HG02798 (cell line): ENCODE data around the gene WASHC2A.
"Not testable (repeated sequence)": the region's sequence is repeated elsewhere in the genome, so short reads cannot be mapped to it uniquely, and the experiment has no call there.

Experiments
- ATAC-seq: cut with Tn5 transposase; IDR thresholded peaks from one replicate; pipeline ENCODE4 v1.9.1; 2021; ENCODE audit warnings: mild to moderate bottlenecking; ENCODE audit not compliant: unreplicated experiment, poor library complexity

WASHC2A gene

GRCh38 chr10:50067546-50068351 is at the start of gene WASHC2A:
WASHC2A (plus strand) TSS chr10:50067954; CDS start chr10:50068006, 52 bp downstream.
- peak; percentile 96 for ATAC-seq

- ATAC-seq = not testable (repeated sequence)
Measured at GRCh38 chr10:50019279-50019678, 48.5 kb upstream of the WASHC2A start.

- not testable (repeated sequence) for ATAC-seq
Measured at GRCh38 chr10:50020451-50021024, 47.2 kb upstream of the WASHC2A start.

- ATAC-seq = no peak
Measured at GRCh38 chr10:50021646-50022045, 46.1 kb upstream of the WASHC2A start.

- ATAC-seq = not testable (repeated sequence)
Measured at GRCh38 chr10:50024716-50025383, 42.9 kb upstream of the WASHC2A start.

GRCh38 chr10:50025627-50026026 is 42.1 kb upstream of the WASHC2A start:
- no peak for ATAC-seq

- ATAC-seq = no peak
Measured at GRCh38 chr10:50027195-50027594, 40.6 kb upstream of the WASHC2A start.

GRCh38 chr10:50033481-50033880 is 34.3 kb upstream of the WASHC2A start:
- ATAC-seq = no peak

- not testable (repeated sequence) for ATAC-seq
Measured at GRCh38 chr10:50035337-50035736, 32.4 kb upstream of the WASHC2A start.

DNA sequence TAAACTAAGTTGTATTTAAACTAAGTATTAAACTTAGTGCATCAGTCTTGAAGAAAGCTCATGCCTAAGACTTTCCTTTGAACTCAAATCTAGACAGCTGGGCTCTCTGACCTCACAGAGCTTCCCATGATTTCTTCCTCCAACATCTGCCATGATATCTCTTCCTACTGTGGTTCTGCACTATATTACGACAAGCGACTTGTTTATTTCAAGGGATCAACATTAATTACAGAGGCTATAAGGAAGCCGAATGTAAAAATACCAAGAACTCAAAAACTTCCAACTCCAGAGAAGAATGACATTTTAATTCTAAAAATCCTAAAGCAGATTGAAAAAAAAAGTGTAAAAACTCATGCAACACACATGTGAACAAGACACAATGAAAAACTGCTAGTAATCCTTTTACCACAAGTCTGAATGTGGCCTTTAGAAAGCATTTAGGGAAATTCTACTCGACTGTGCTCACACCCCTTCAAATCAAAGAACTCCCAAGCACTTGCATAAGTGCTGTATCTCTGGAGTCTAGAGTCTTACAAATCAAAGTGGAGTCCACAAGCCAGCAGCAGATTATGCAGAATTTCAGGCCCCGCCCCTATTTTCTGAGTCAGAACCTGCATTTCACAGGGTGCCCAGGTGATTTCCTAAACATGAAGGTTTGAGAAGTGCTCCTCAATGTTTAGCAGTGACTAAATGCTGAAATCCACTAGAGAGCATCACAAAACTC is 22.7 kb upstream of the WASHC2A start:
- no peak for ATAC-seq

DNA sequence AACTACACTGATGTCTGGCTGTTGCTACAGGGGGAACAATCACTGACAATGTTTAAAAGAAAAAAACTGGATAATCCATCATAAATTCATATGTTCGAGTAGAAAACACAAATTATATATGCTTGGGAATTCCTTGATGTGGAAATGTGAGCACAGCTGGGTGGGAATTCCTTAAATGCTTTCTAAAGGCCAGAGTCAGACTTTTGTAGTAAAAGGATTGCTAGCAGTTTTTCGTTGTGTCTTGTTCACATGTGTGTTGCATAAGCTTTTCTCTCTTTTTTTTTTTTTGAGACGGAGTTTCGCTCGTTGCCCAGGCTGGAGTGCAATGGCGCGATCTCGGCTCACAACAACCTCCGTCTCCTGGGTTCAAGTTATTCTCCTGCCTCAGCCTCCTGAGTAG is 21.3 kb upstream of the WASHC2A start:
- not testable (repeated sequence) for ATAC-seq

- ATAC-seq = not testable (repeated sequence)
Measured at GRCh38 chr10:50047594-50047993, 20.2 kb upstream of the WASHC2A start.

DNA sequence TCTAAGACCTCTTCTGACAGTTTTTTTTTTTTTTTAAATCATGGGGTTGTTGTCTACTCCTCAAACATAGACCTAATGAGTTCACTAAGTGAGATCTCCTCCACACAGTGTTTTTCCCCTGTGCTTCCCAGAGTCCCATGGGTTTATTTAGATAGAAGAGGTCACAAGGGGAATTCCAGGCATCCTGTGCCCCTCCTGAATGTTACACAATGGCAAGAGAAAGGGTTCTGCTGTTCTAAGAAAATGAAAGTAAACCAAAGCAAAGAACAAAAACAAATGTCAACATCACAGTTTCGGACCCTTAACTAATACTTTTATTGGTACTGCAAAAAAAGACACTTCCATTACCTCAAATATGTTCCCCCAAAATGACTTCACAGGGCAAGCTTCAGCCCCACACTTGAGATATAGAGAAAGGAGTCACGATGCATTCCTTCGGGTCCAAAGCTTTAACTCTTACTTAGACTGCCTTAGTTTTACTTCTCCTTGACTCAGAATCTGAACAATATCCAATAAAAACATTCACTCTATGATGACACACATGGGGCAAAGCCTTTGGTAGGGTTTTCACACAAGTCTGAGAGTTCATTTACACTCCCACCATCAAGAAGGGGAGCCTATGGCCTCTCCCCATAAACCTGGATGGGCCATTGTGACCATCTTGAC is 15.6 kb upstream of the WASHC2A start:
- peak; percentile 76 for ATAC-seq

GRCh38 chr10:50052778-50053376 is 14.9 kb upstream of the WASHC2A start:
- ATAC-seq = not testable (repeated sequence)

GRCh38 chr10:50055494-50056292 is 12.1 kb upstream of the WASHC2A start:
- ATAC-seq = not testable (repeated sequence)

- ATAC-seq = not testable (repeated sequence)
Measured at GRCh38 chr10:50056654-50057053, 11.1 kb upstream of the WASHC2A start.

GRCh38 chr10:50058727-50059126 is 9.0 kb upstream of the WASHC2A start:
- ATAC-seq = not testable (repeated sequence)

DNA sequence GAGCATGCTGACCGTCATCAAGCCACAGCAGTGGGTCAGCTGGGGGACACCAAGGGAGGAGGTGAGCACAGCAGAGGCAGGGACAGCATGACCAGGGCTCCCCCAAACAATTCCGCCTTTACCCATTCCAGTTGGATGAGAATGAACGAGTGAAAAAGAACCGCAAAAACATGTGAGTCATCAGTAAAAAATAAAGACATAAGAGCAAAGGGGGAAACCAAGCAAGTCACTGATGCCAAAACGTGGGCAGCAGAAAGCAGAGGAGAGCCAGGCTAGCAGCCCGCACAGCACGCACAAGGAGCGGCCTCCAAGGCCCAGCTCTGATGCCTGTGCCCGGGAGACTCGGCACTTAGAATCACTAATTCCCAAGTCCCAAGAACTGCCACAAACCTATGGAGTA is 7.8 kb upstream of the WASHC2A start:
- ATAC-seq = not testable (repeated sequence)

- not testable (repeated sequence) for ATAC-seq
Measured at GRCh38 chr10:50061548-50061947, 6.2 kb upstream of the WASHC2A start.
